ENCODE measurements around the gene WDR37. TPM values are rescaled to one million over a fixed set of nuclear protein-coding genes. Genes with fewer than 3 reads are reported as not detected.
"Not testable (repeated sequence)": the region's sequence is repeated elsewhere in the genome, so short reads cannot be mapped to it uniquely, and the experiment has no call there.

Gene WDR37
- total RNA-seq, 1 donor from 2014 or later: 13.6 TPM

DNA sequence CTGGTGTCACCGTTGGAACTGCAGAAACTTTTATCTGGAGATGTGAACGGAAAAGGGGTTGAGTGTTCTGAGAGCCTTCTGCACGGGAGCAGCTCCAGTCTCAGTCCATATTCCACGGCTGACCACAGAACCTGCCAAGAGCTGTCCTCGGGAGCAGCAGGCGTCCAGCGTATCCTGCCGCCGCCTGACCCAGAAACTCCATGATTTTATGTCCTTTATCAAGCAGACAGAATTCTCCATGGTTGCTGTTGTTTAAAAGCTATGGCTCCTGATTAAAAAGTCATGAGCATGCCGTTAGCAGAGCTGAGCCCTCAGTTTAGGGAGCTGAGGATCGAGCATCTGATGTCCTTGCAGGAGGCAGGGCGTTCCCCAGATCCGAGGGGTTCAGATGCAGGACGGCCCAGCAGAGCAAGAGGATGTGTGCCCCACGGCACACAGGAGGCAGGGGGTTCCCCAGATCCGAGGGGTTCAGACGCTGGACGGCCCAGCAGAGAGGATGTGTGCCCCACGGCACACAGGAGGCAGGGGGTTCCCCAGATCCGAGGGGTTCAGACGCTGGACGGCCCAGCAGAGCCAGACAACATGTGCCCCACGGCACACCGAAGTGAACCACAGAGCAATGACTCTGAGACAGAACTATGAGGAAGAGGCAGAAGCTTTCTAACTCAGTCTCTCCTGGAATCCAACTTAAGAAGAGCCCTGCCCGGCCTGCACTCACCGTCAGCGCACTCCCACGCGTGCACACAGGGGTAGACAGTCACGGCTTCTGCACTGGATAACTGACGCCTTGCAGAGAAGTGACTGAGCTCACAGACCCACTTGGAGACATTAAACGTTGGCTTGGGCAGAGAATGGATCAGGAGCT, 96.4 kb downstream of the WDR37 start:
- no peak for DNase-seq (ENCODE audit: low read depth)

DNA sequence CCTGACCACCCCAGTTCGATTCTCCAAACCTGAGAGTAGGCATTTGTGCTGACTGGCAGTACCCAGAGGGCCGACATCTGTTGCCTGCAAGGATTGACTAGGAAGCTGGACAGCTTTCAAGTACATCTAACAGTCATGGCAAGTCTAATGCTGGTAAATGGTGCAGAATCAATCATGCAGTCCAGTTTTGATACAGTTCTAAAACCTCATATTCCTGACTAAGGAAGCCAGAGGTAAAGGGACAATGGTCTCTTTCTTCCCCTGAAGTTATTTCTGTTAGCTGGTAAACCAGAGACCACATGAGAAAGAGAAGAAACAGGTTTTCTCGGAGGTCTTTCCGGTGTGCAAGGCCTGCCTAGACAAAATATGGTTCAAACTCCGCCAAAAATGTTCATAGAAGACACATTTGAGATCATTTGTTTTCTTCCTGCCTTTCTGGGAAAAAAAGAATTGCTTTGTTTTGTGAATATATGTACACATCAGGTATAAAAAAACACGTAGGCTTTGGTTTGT, 97.1 kb downstream of the WDR37 start:
- no peak for DNase-seq (ENCODE audit: low read depth)

DNA sequence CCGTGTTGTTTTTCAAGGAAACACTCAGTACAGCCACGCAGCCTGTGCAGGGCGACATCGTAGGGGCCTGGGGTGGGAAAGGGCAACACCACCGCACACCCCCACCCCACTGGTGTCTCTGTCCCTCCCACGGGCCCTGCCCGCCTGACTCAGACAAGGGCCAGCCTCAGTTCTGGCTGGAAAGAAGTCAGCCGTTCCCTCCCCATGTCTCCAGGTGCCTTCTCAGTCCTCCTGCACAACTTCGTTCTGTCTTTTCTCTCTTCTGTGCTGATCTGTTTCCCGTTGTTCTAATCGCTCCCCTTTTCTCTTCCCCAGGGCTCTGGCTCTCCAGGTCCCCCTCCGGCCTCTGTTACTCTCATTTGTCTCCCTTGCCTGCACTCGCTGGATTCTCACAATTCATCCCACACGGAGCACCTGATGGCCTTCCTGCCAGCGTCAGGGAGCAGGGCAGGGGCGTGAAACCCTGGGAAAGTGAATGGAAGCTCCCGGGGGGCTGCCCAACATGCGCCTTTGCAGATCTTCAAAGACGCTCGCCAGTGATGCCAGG, 97.7 kb downstream of the WDR37 start:
- DNase-seq (ENCODE audit: low read depth): no peak

- no peak for DNase-seq (ENCODE audit: low read depth)
These were observed 98.5 kb downstream of the WDR37 start for GRCh38 chr10:1154531-1155295.

GRCh38 chr10:1155791-1156615, 99.8 kb downstream of the WDR37 start:
- DNase-seq (ENCODE audit: low read depth): no peak

GRCh38 chr10:1156616-1156886, 100.4 kb downstream of the WDR37 start:
- no peak for DNase-seq (ENCODE audit: low read depth)

- DNase-seq (ENCODE audit: low read depth): no peak
These were observed 100.9 kb downstream of the WDR37 start for GRCh38 chr10:1156921-1157614.

DNA sequence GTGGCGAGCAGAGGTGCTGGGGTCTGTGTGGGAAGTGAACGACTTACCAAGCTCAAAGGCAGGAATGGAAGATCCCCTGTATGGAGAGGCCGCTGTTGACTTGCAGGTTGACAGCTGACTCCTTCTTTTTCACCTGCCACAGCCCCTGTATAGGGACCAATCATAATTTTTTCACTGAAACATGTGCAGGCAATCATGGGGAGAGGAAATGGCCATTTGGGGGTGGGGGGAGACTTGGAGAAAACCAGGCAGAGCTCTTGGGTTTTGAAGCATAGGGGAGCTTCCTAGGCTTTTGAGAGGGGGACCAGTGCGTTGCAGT, 101.4 kb downstream of the WDR37 start:
- DNase-seq (ENCODE audit: low read depth): no peak

DNA sequence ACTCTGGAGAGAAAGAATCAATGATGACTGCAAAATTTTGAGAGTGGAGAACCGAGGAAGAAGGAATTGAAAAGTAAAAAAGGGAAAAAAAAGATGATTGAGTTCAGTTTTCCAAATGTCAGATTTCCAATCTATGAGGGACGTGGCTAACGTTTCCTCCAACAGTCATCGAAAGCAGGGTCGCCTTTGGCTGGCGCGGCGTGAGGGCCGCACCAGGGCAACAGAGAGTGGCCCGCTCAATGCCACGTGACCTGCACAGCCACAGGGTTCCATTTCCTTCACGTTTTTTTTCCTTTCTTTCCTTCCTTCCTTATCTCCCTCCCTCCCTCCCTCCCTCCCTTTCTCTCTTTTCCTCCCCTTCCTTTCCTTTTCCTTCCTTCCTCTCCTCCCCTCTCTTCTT, 101.9 kb downstream of the WDR37 start:
- DNase-seq (ENCODE audit: low read depth): no peak

GRCh38 chr10:1158536-1158935, 102.4 kb downstream of the WDR37 start:
- not testable (repeated sequence) for DNase-seq (ENCODE audit: low read depth)

DNA sequence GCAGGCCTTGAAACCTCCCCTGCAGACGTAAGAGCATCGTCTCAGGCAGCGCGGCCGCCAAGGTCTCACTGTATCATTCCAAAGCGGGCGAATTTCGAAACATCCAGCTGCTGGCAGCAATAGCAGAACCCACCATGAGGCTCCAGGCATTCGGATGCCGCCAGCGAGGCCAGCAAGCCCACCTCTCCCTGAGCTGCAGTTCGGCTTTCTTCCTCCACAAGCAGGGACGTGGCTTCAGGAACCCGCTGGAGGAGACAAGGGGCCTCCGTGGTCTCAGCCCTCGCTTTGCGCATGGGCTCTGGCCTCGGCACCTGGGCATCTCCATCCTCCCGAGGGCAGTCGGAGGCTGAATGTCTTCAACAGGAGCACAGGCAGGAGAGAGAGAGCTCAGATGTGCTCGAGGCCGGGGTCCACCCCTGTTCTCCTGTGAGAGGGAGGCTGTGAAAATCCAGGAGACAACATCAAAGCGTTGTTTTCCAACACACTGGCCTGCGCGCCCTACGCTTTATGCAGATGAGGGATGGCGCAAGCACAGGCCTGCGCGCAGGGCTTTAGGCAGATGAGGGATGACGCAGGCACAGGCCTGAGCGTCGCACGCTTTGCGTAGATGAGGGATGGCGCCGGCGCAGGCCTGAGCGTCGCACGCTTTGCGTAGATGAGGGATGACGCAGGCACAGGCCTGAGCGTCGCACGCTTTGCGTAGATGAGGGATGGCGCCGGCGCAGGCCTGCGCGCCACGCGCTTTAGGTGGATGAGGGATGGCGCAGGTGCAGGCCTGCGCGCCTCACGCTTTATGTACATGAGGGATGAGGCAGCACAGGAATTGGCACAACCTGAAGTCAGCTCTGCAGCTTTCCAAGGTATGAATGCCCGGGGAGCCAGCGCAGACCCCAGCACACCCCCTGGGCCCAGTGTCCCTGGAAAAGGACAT, 103.2 kb downstream of the WDR37 start:
- no peak for DNase-seq (ENCODE audit: low read depth)

GRCh38 chr10:1160561-1161314, 104.6 kb downstream of the WDR37 start:
- DNase-seq (ENCODE audit: low read depth): no peak

DNA sequence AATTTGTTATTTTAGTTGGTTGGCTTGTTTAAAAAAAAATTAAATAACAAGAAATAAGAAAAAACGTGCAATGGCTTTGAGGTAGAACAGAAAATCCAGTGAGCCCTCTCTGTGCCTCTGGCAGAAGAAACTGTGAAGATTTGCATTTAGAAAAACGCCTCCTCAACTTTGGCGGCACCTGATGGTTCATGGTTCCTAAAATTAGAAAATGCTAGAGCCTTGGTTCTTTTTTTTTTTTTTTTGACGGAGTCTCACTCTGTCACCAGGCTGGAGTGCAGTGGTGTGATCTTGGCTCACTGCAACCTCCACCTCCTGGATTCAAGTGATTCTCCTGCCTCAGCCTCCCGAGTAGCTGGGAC, 105.1 kb downstream of the WDR37 start:
- DNase-seq (ENCODE audit: low read depth): not testable (repeated sequence)

DNA sequence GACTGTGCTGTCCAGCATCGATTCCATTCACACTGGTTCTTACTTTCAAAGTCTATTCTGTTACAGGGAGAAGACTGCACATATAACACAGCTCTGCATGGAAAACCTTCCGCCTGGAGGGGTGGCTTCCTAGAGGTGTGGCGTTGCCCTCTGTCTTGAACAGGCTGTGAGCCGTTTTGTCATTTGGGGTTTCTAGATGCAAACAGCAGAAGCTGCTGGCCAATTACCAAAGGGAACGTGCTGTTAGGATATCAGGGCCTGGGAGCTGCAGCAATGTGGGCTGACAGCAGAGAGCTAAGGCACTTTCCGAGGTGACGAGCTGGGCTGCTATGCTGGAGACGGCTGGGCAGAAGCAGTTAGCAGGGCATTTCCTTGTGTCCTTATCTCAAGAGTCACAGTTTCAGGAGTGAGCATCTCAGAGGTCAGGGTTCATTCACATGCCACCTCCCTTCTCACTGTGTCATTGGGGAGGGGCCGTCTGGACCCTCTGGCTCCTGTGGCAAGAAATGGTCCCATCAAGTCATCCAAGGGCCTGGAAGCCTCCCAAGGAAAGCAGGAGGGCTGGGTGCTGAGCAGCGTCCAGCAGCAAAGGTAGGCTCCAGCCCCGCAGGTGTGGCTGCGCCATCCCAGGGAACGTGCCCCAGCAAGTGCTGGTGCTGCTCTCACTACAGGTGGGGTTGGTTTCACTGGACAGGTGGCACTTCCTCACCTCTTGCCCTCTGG, 106.5 kb downstream of the WDR37 start:
- no peak for DNase-seq (ENCODE audit: low read depth)

- DNase-seq (ENCODE audit: low read depth): no peak
These were observed 107.0 kb downstream of the WDR37 start for GRCh38 chr10:1163204-1163660.

GRCh38 chr10:1163831-1164230, 107.6 kb downstream of the WDR37 start:
- no peak for DNase-seq (ENCODE audit: low read depth)

- no peak for DNase-seq (ENCODE audit: low read depth)
These were observed 110.1 kb downstream of the WDR37 start for GRCh38 chr10:1166101-1166827.

GRCh38 chr10:1166828-1167275, 110.7 kb downstream of the WDR37 start:
- DNase-seq (ENCODE audit: low read depth): no peak

All from myocyte (in vitro differentiated cells).